K562 (cell line): Measurements from ENCODE around the gene TBXAS1.

Experiments
- ATF7 ChIP-seq: fragments of 450-650 bp; IDR thresholded peaks from 2 replicates; pipeline ENCODE4 v1.7.1; 2014; ENCODE audit warnings: mild to moderate bottlenecking, moderate library complexity
- FOXJ3 ChIP-seq: sonication (generic); formaldehyde crosslinking; IDR thresholded peaks from 2 replicates; pipeline ENCODE4 v1.4.0; 2020; ENCODE audit warnings: mild to moderate bottlenecking, missing genetic modification reagents
- POLR2AphosphoS5 ChIP-seq: IDR thresholded peaks from 2 replicates; pipeline ENCODE4 v1.6.1; 2011; ENCODE audit warnings: mild to moderate bottlenecking, low read depth, low read length, moderate library complexity; ENCODE audit not compliant: control insufficient read depth, insufficient read depth
- TEAD4 ChIP-seq, 2 experiments: sonication (generic) in 1 of 2; formaldehyde crosslinking in 1 of 2; IDR thresholded peaks; 2 replicates each; pipeline versions ENCODE4 v1.6.1 to v1.8.0; 2012 to 2022; ENCODE audit warnings: borderline replicate concordance in 1 of 2, inconsistent platforms in 1 of 2, low read length in 1 of 2, mild to moderate bottlenecking in 1 of 2, missing genetic modification reagents in 1 of 2
- XRCC4 ChIP-seq: IDR thresholded peaks from one replicate; pipeline ENCODE4 v1.6.1; 2011; ENCODE audit not compliant: insufficient read depth, insufficient read length; ENCODE audit errors: extremely low read depth
- YY1 ChIP-seq, 3 experiments: IDR thresholded peaks; 2 replicates each; pipeline ENCODE4 v1.6.1; 2011; ENCODE audit warnings: low read length in 2 of 3, mild to moderate bottlenecking in 2 of 3, moderate library complexity in 2 of 3, borderline replicate concordance in 1 of 3, control low read depth in 1 of 3, low read depth in 1 of 3; ENCODE audit not compliant: insufficient read depth in 3 of 3, insufficient replicate concordance in 2 of 3, control insufficient read depth in 1 of 3, insufficient read length in 1 of 3; ENCODE audit errors: extremely low read depth in 1 of 3
- ZNF212 ChIP-seq: fragments of 450-650 bp; formaldehyde crosslinking; IDR thresholded peaks from 2 replicates; pipeline ENCODE4 v1.4.0; 2020; ENCODE audit warnings: mild to moderate bottlenecking
- ZNF217 ChIP-seq: sonication (generic); formaldehyde crosslinking; IDR thresholded peaks from 2 replicates; pipeline ENCODE4 v1.8.0; 2022; ENCODE audit warnings: mild to moderate bottlenecking, missing genetic modification reagents
- ZNF589 ChIP-seq: fragments of 200-800 bp; sonication (Bioruptor generic); IDR thresholded peaks from 2 replicates; pipeline ENCODE4 v1.6.1; 2016; ENCODE audit warnings: low read depth, missing genetic modification characterization, missing compliant biosample characterization
- TF ChIP-seq, protein P1 (sequence below), 3 experiments: IDR thresholded peaks in 2 of 3; conservative IDR thresholded peaks in 1 of 3; 2 replicates each; pipeline ENCODE4 v1.5.1; 2011 to 2012; ENCODE audit warnings: low read length in 3 of 3, mild to moderate bottlenecking in 3 of 3, control low read depth in 2 of 3, improper control_type of control experiment in 1 of 3, inconsistent platforms in 1 of 3, low read depth in 1 of 3, mixed read lengths in 1 of 3, moderate library complexity in 1 of 3; ENCODE audit not compliant: insufficient read depth in 2 of 3
- TF ChIP-seq, protein P2 (sequence below), 3 experiments: fragments of 200-800 bp in 1 of 3; sonication (Bioruptor generic) in 1 of 3; sonication (generic) in 1 of 3; formaldehyde crosslinking in 1 of 3; IDR thresholded peaks; 2 replicates each; pipeline versions ENCODE4 v1.6.1 to v1.8.0; 2016 to 2022; ENCODE audit warnings: mild to moderate bottlenecking in 2 of 3, missing compliant biosample characterization in 2 of 3, missing genetic modification characterization in 2 of 3, missing genetic modification reagents in 1 of 3

DNA sequence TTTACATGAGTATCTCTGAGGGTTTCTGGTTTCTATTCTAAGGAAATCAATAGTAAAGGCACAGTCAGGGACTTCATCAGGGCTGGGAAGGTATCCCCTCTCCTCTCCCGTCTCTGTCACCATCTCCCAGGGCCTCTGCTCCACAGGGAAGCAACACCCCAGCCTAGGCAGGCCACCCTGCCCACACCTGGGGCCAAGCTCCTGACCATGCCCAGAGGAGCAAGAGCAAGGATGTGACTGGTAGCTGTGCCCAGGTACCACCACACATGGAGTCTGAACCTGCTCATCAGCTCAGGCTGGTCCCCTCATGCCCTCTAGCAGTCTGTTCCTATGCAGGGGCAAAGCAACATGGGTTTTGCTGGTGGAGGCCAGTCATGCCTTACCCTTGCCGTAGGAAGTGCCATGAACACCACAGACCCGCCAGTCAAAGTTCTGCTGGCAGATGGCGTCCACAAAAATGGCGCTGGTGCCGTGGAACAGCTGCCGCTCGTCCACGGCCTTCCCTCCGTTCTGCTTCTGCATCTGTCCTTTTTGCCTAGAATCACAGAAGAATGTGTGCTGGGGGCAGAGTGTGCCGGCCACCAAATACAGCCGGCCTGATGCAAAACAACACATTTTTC, 196.9 kb downstream of the TBXAS1 start:
- TF ChIP-seq, protein P1, sequence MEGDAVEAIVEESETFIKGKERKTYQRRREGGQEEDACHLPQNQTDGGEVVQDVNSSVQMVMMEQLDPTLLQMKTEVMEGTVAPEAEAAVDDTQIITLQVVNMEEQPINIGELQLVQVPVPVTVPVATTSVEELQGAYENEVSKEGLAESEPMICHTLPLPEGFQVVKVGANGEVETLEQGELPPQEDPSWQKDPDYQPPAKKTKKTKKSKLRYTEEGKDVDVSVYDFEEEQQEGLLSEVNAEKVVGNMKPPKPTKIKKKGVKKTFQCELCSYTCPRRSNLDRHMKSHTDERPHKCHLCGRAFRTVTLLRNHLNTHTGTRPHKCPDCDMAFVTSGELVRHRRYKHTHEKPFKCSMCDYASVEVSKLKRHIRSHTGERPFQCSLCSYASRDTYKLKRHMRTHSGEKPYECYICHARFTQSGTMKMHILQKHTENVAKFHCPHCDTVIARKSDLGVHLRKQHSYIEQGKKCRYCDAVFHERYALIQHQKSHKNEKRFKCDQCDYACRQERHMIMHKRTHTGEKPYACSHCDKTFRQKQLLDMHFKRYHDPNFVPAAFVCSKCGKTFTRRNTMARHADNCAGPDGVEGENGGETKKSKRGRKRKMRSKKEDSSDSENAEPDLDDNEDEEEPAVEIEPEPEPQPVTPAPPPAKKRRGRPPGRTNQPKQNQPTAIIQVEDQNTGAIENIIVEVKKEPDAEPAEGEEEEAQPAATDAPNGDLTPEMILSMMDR (IDR thresholded peaks at IDR 0.05 in 2 of 3, conservative IDR thresholded peaks at IDR 0.05 in 1 of 3; ENCODE audit: insufficient read depth in 2 of 3, low read depth in 1 of 3, low read length in 3 of 3) = no peak
- TF ChIP-seq ZNF217 (CRISPR knock-in tag) = no peak
- TF ChIP-seq FOXJ3 = no peak
- TF ChIP-seq, protein P2, sequence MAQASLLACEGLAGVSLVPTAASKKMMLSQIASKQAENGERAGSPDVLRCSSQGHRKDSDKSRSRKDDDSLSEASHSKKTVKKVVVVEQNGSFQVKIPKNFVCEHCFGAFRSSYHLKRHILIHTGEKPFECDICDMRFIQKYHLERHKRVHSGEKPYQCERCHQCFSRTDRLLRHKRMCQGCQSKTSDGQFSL (CRISPR knock-in tag; IDR thresholded peaks at IDR 0.05) = no peak
- TF ChIP-seq, protein P2 (tag; IDR thresholded peaks at IDR 0.05) = no peak
- no peak for TF ChIP-seq POLR2AphosphoS5
- TF ChIP-seq ATF7 = no peak
- no peak for TF ChIP-seq ZNF212 (CRISPR knock-in tag)
- TF ChIP-seq ZNF589 (CRISPR knock-in tag) = no peak
- TF ChIP-seq YY1 (IDR thresholded peaks at IDR 0.05; ENCODE audit: borderline replicate concordance in 1 of 3, control insufficient read depth in 1 of 3, extremely low read depth in 1 of 3, insufficient read depth in 3 of 3, insufficient read length in 1 of 3, insufficient replicate concordance in 2 of 3, low read depth in 1 of 3, low read length in 2 of 3) = no peak
- TF ChIP-seq TEAD4 (IDR thresholded peaks at IDR 0.05; ENCODE audit: low read length) = no peak
- no peak for TF ChIP-seq TEAD4 (CRISPR knock-in tag; IDR thresholded peaks at IDR 0.05; ENCODE audit: borderline replicate concordance)
- no peak for TF ChIP-seq XRCC4
